Aorta (tissue), 5 donors: ENCODE data around the gene KANSL1. TPM values are rescaled to one million over a fixed set of nuclear protein-coding genes. Genes with fewer than 3 reads are reported as not detected.

Experiments
- ATAC-seq: fragments of 200-7000 bp; cut with Tn5 transposase; one replicate; pipeline ENCODE4 v1.9.1; 2022; ENCODE audit warnings: moderate library complexity; ENCODE audit not compliant: low FRiP score
- DNase-seq, 2 donors: peaks; one replicate each; pipeline ENCODE4 v3.0.0-alpha.2; 2020
- H3K27ac ChIP-seq, 2 donors: one replicate each; pipeline ENCODE4 v1.5.1; 2013; ENCODE audit warnings: low read length in 2 of 2, mild to moderate bottlenecking in 2 of 2, moderate library complexity in 2 of 2, control low read depth in 1 of 2, inconsistent platforms in 1 of 2, low read depth in 1 of 2
- H3K27me3 ChIP-seq, 2 donors: one replicate each; pipeline ENCODE4 v1.6.1; 2013; ENCODE audit warnings: control low read depth in 1 of 2, low read length in 1 of 2, mild to moderate bottlenecking in 1 of 2, moderate library complexity in 1 of 2; ENCODE audit not compliant: insufficient read depth in 2 of 2, control insufficient read depth in 1 of 2
- H3K36me3 ChIP-seq, 2 donors: one replicate each; pipeline ENCODE4 v1.6.1; 2013; ENCODE audit warnings: control low read depth in 1 of 2, low read length in 1 of 2, mild to moderate bottlenecking in 1 of 2; ENCODE audit not compliant: insufficient read depth in 2 of 2, control insufficient read depth in 1 of 2
- H3K4me1 ChIP-seq, 2 donors: one replicate each; pipeline ENCODE4 v1.6.1; 2013; ENCODE audit warnings: low read length in 2 of 2, control low read depth in 1 of 2, mild to moderate bottlenecking in 1 of 2, moderate library complexity in 1 of 2; ENCODE audit not compliant: insufficient read depth in 2 of 2, control insufficient read depth in 1 of 2
- H3K4me3 ChIP-seq, 2 donors: one replicate each; pipeline ENCODE4 v1.5.1; 2013; ENCODE audit warnings: low read length in 2 of 2, control low read depth in 1 of 2, mild to moderate bottlenecking in 1 of 2
- H3K9me3 ChIP-seq: one replicate; pipeline ENCODE4 v1.6.1; 2013; ENCODE audit warnings: mild to moderate bottlenecking, low read length; ENCODE audit not compliant: control insufficient read depth
- WGBS, 2 donors: extraction: QIAGEN DNeasy Blood & Tissue Kit; methylation state at CpG; one replicate each; pipeline ENCODE4 v1.1.7; 2013; 5-methylcytosine and 5-hydroxymethylcytosine counted together
- intact Hi-C, 2 donors: fragments of 100-400 bp; cut with DNase I; formaldehyde crosslinking; loops; one replicate each; pipeline versions ENCODE4 v1.14.2 to v1.15.0; 2022
- polyA plus RNA-seq, 2 donors: library from polyadenylated mRNA; stranded (reverse); fragments of 200-250 nt; gene quantifications; one replicate each; pipeline ENCODE4 v1.2.3, GENCODE V29; 2013
- total RNA-seq, 2 donors: library from RNA; stranded (reverse); fragmentation: NEBNext Ultra II Directional; extraction: Animal tissue kit (Norgen Biotek cat#: 25700); gene quantifications; one replicate each; pipeline ENCODE4 v1.2.1, GENCODE V29; 2021
- donor health status: healthy with polysubstance abuse.
- donor health status: Bipolar disorder and iron deficiency.
- donor health status: DM: no; HTN: no; CAD: no.
- donor health status: DM: no; HTN: no; CAD: no.
- donor health status: DM: yes; HTN: yes; CAD: no.

KANSL1 gene
- total and polyA plus RNA-seq, 4 donors, result 6.5 to 109 (median 56.4) TPM

GRCh38 chr17:46167267-46167666 is 26.0 kb downstream of the KANSL1 start:
- H3K4me1 ChIP-seq, result peaks cover 7 to 10% of the 10 kb centered on the region in 2 donors

GRCh38 chr17:46166692-46167249 is 26.5 kb downstream of the KANSL1 start:
- 0 to 2% methylated on average over 2 of the region's 2 CpGs for WGBS, 2 donors
- Histone ChIP-seq H3K4me3 (no peak overlapping the region), H3K4me1 (peaks cover 8 to 10% of the 10 kb centered on the region in 2 donors), H3K36me3 (peaks cover 0 to 9% of the 10 kb centered on the region in 2 donors), H3K27ac (no peak overlapping the region), H3K9me3 (no peaks in the 10 kb centered on the region), H3K27me3 (no peaks in the 10 kb centered on the region)
- intact Hi-C loops, result no loop called here
- ATAC-seq (no peak), DNase-seq (no peak)

More at GRCh38 chr17:46167267-46167666, 26.0 kb downstream of the KANSL1 start:
- Histone ChIP-seq H3K9me3 (no peaks in the 10 kb centered on the region), H3K27ac (no peak overlapping the region), H3K4me3 (no peak overlapping the region), H3K36me3 (peaks cover 0 to 11% of the 10 kb centered on the region in 2 donors), H3K27me3 (no peaks in the 10 kb centered on the region)
- WGBS, 2 donors, result 16 to 22% methylated on average over 2 of the region's 2 CpGs
- intact Hi-C loops, result no loop called here
- no peak for ATAC-seq
- DNase-seq, result no peak

DNA sequence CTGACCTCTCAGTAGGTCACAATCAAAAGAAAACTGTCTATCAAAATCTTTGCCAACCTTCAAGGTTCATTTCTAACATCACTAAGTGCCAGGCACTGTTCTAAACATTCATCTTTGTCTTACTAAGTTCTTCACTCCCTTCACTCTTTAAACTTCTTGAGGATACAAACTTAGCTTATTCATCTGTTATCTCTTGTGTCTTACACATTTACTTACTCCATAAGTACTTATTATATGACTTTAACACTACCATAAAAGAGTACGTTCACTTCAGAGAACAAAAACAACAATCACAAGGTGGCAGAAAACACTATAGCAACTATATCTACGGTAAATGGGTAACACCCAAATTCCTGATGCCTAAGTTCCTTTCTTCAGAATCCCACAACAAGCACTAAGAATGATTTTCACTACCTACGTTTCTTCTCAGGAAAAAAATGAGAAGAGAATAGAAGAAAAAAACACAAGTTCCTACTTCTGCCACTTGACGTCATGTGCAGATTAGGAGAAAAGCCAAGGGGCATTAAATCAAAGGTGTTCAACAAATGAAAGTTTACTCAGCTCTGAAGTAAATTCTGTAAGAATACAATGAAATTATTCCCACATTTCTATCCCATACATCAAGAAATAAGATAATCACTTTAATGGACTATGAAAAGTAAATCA is 29.2 kb downstream of the KANSL1 start:
- H3K36me3 ChIP-seq, result no peaks in the 10 kb centered on the region
- no peak overlapping the region for H3K27ac ChIP-seq
- H3K4me3 ChIP-seq, result no peak overlapping the region
- intact Hi-C loops, result no loop called here
- no peak for ATAC-seq
- H3K9me3 ChIP-seq, result no peaks in the 10 kb centered on the region
- no peak for DNase-seq
- 19 to 21% methylated on average over 4 of the region's 4 CpGs for WGBS, 2 donors
- no peaks in the 10 kb centered on the region for H3K27me3 ChIP-seq
- H3K4me1 ChIP-seq, result peaks cover 8 to 10% of the 10 kb centered on the region in 2 donors

DNA sequence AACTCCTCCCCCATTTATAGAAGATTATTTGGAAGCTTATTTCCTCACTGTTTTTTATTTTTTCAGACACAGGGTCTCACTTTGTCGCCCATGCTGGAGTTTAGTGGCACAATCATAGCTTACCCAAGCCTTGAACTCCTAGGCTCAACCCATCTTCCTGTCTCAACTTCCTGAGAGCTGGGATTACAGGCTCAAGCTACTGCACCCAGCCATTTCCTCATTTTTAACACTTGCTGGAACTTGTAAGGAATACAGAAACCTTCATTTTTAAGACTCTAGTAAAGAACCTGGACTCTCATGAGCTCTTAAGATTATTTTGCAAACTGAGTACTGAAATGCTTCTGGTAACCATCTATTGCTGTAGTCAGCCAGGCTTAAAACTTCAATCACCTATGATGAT is 29.9 kb downstream of the KANSL1 start:
- DNase-seq (no peak), ATAC-seq (no peak)
- Histone ChIP-seq H3K36me3 (no peaks in the 10 kb centered on the region), H3K27me3 (no peaks in the 10 kb centered on the region), H3K4me3 (no peak overlapping the region), H3K9me3 (no peaks in the 10 kb centered on the region), H3K4me1 (peaks cover 8 to 10% of the 10 kb centered on the region in 2 donors), H3K27ac (no peak overlapping the region)
- 88 to 93% methylated on average over 1 of the region's 1 CpG for WGBS, 2 donors
- intact Hi-C loops, result no loop called here

GRCh38 chr17:46162866-46163265 is 30.4 kb downstream of the KANSL1 start:
- no peaks in the 10 kb centered on the region for H3K36me3 ChIP-seq
- DNase-seq (no peak), ATAC-seq (no peak)
- no peak overlapping the region for H3K27ac ChIP-seq
- H3K4me3 ChIP-seq, result no peak overlapping the region
- 0 to 60% methylated on average over 1 of the region's 1 CpG for WGBS, 2 donors
- intact Hi-C loops, result no loop called here
- no peaks in the 10 kb centered on the region for H3K27me3 ChIP-seq
- no peaks in the 10 kb centered on the region for H3K9me3 ChIP-seq
- peaks cover 7 to 8% of the 10 kb centered on the region in 2 donors for H3K4me1 ChIP-seq

DNA sequence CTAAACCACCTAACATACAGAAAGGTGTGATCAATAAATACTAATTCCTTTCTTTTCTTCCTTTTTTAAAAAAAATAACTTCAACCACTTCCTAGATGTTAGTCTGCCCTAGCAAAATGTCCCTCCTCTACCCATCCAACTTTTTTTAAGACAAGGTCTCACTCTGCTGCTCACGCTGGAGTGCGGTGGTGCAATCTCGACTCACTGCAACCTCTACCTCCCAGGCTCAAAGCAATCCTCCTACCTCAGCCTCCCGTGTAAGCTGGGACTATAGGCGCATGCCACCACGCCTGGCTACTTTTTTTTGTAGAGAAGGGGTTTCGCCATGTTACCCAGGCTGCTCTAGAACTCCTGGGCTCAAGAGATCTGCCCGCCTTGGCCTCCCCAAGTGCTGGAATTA is 33.1 kb downstream of the KANSL1 start:
- Histone ChIP-seq H3K27ac (no peak overlapping the region), H3K9me3 (no peaks in the 10 kb centered on the region), H3K36me3 (no peaks in the 10 kb centered on the region), H3K27me3 (no peaks in the 10 kb centered on the region), H3K4me1 (peaks cover 6 to 10% of the 10 kb centered on the region in 2 donors), H3K4me3 (no peak overlapping the region)
- ATAC-seq (no peak), DNase-seq (no peak)
- intact Hi-C loops, result no loop called here
- 95 to 99% methylated on average over 8 of the region's 8 CpGs for WGBS, 2 donors

GRCh38 chr17:46159686-46160085 is 33.5 kb downstream of the KANSL1 start:
- DNase-seq (no peak), ATAC-seq (no peak)
- H3K4me3 ChIP-seq, result no peak overlapping the region
- H3K27ac ChIP-seq, result no peak overlapping the region
- WGBS, 2 donors, result 25 to 30% methylated on average over 2 of the region's 2 CpGs
- no peaks in the 10 kb centered on the region for H3K27me3 ChIP-seq
- intact Hi-C loops, result loop anchor here in 1 of 2 donors (5.0 kb wide), 1 partner anchor 33 kb away; the partner anchor contains the start of gene KANSL1
- H3K4me1 ChIP-seq, result peaks cover 6 to 9% of the 10 kb centered on the region in 2 donors
- no peaks in the 10 kb centered on the region for H3K36me3 ChIP-seq
- no peaks in the 10 kb centered on the region for H3K9me3 ChIP-seq

GRCh38 chr17:46158323-46159296 is 34.6 kb downstream of the KANSL1 start:
- Histone ChIP-seq H3K36me3 (no peaks in the 10 kb centered on the region), H3K27ac (no peak overlapping the region), H3K27me3 (no peaks in the 10 kb centered on the region), H3K4me1 (peaks cover 3 to 7% of the 10 kb centered on the region in 2 donors), H3K4me3 (no peak overlapping the region), H3K9me3 (no peaks in the 10 kb centered on the region)
- DNase-seq, result no peak
- ATAC-seq, result no peak
- intact Hi-C loops, result loop anchor here in 1 of 2 donors (5.0 kb wide), 1 partner anchor 34 kb away; the partner anchor contains the start of gene KANSL1
- 40 to 43% methylated on average over 18 of the region's 18 CpGs for WGBS, 2 donors
